ENCODE results near the gene DBNDD2. TPM values are rescaled to one million over a fixed set of nuclear protein-coding genes. Genes with fewer than 3 reads are reported as not detected.

Gene DBNDD2
- total RNA-seq, 1 donor from 2014 or later = 82.2 TPM

- Histone ChIP-seq H3K9me3 (no peaks in the 10 kb centered on the region), H3K4me3 (no peak overlapping the region), H3K36me3 (no peaks in the 10 kb centered on the region), H3K4me1 (peaks cover 6% of the 10 kb centered on the region), H3K27me3 (ENCODE audit: low read depth) (no peaks in the 10 kb centered on the region), H3K27ac (no peak overlapping the region)
- TF ChIP-seq CTCF (IDR thresholded peaks at IDR 0.05) = no peak
- DNase-seq = no peak
- no peak for ATAC-seq
- intact Hi-C loops (cut with DNase I) = loop anchor here (10.0 kb wide), 1 partner anchor 49 kb away; no protein-coding TSS in a partner anchor
These were observed 25.9 kb downstream of the DBNDD2 start for GRCh38 chr20:45433976-45434375.

GRCh38 chr20:45436732-45437485, 28.8 kb downstream of the DBNDD2 start:
- Histone ChIP-seq H3K9me3 (no peaks in the 10 kb centered on the region), H3K36me3 (no peaks in the 10 kb centered on the region), H3K27me3 (ENCODE audit: low read depth) (no peaks in the 10 kb centered on the region), H3K4me3 (peak overlapping the region; percentile 60), H3K27ac (peak overlapping the region; percentile 76), H3K4me1 (peaks cover 6% of the 10 kb centered on the region)
- ATAC-seq (peak; percentile 99), DNase-seq (peak; percentile 95)
- intact Hi-C loops (cut with DNase I) = loop anchor here (5.0 to 10.0 kb wide), 2 partner anchors 52 to 120 kb away; no protein-coding TSS in a partner anchor
- TF ChIP-seq CTCF (IDR thresholded peaks at IDR 0.05) = peak; percentile 97

GRCh38 chr20:45440424-45440823, 32.3 kb downstream of the DBNDD2 start:
- Histone ChIP-seq H3K36me3 (no peaks in the 10 kb centered on the region), H3K27ac (no peak overlapping the region), H3K4me1 (peaks cover 6% of the 10 kb centered on the region), H3K9me3 (no peaks in the 10 kb centered on the region), H3K27me3 (ENCODE audit: low read depth) (no peaks in the 10 kb centered on the region), H3K4me3 (no peak overlapping the region)
- ATAC-seq (no peak), DNase-seq (no peak)
- intact Hi-C loops (cut with DNase I) = no loop called here
- no peak for TF ChIP-seq CTCF (IDR thresholded peaks at IDR 0.05)

GRCh38 chr20:45440891-45441685, 33.0 kb downstream of the DBNDD2 start:
- TF ChIP-seq CTCF (IDR thresholded peaks at IDR 0.05) = no peak
- DNase-seq = no peak
- H3K4me3 ChIP-seq = no peak overlapping the region
- H3K27me3 ChIP-seq (ENCODE audit: low read depth) = no peaks in the 10 kb centered on the region
- no peak for ATAC-seq
- H3K9me3 ChIP-seq = no peaks in the 10 kb centered on the region
- H3K36me3 ChIP-seq = no peaks in the 10 kb centered on the region
- no peak overlapping the region for H3K27ac ChIP-seq
- H3K4me1 ChIP-seq = peaks cover 6% of the 10 kb centered on the region
- intact Hi-C loops (cut with DNase I) = no loop called here

GRCh38 chr20:45441746-45442145, 33.7 kb downstream of the DBNDD2 start:
- H3K27me3 ChIP-seq (ENCODE audit: low read depth) = no peaks in the 10 kb centered on the region
- no peak overlapping the region for H3K27ac ChIP-seq
- no peak for TF ChIP-seq CTCF (IDR thresholded peaks at IDR 0.05)
- intact Hi-C loops (cut with DNase I) = no loop called here
- no peaks in the 10 kb centered on the region for H3K4me1 ChIP-seq
- DNase-seq (no peak), ATAC-seq (no peak)
- no peaks in the 10 kb centered on the region for H3K36me3 ChIP-seq
- H3K4me3 ChIP-seq = no peak overlapping the region
- no peaks in the 10 kb centered on the region for H3K9me3 ChIP-seq

All from lower lobe of right lung (tissue), 2 donors.